ENCODE measurements around the gene BCL2L12. TPM values are rescaled to one million over a fixed set of nuclear protein-coding genes. Genes with fewer than 3 reads are reported as not detected.

BCL2L12 gene
- total and polyA plus RNA-seq, 2 donors (not counting 1 experiment from before 2014, with no cell fraction given) = 19.9 to 22.1 TPM

DNA sequence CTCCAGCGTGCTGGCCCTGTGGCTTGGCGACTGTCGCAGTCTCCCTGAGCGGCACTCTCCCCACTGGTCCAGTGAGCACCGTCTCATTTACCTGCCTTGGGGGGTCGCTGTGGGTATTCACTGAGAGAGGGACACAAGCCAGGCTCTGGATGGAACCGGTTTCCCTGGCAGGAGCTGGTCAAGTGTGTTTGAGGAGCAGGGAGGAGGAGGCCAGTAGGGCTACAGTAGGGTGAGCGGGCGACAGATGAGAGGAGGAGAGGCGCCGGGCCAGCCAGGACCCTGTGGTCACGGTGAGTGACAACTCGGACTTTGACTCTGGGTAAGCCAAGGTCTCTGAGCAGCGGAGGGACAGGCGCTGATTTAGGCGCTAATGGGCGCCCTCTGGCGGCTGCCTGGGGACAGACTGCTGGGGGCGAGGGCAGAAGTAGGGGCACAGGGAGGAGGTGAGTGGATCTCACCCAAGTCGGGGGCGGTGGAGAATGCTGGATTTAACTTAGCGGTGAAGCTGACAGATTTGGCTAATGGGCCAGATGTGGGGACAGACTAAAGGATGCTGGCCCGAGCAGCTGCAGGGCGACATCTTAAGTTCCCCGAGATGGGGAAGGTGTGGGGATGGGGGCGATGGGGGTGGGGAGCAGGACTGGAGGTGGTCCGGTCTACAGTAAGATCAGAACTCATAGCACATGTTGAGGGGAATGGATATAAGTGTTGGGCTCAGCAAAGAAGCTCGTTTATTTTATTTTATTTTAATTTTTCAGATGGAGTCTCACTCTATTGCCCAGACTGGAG is 6.6 kb downstream of the BCL2L12 start:
- TF ChIP-seq EZH2 (IDR thresholded peaks at IDR 0.05; ENCODE audit: borderline replicate concordance, insufficient read depth, low read depth, low read length, poor library complexity, severe bottlenecking) = no peak
- TF ChIP-seq, protein P1, sequence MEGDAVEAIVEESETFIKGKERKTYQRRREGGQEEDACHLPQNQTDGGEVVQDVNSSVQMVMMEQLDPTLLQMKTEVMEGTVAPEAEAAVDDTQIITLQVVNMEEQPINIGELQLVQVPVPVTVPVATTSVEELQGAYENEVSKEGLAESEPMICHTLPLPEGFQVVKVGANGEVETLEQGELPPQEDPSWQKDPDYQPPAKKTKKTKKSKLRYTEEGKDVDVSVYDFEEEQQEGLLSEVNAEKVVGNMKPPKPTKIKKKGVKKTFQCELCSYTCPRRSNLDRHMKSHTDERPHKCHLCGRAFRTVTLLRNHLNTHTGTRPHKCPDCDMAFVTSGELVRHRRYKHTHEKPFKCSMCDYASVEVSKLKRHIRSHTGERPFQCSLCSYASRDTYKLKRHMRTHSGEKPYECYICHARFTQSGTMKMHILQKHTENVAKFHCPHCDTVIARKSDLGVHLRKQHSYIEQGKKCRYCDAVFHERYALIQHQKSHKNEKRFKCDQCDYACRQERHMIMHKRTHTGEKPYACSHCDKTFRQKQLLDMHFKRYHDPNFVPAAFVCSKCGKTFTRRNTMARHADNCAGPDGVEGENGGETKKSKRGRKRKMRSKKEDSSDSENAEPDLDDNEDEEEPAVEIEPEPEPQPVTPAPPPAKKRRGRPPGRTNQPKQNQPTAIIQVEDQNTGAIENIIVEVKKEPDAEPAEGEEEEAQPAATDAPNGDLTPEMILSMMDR (IDR thresholded peaks at IDR 0.05) = peak; percentile 89
- Mint-ChIP-seq H3K4me3 (peak overlapping the region; percentile 60), H3K27ac (peak overlapping the region; percentile 74), H3K9me3 (ENCODE audit: insufficient read depth) (no peaks in the 10 kb centered on the region), H3K4me1 (peaks cover 41% of the 10 kb centered on the region), H3K27me3 (no peaks in the 10 kb centered on the region)
- no peak overlapping the region for H3K27ac ChIP-seq (ENCODE audit: low read length in 2 of 2)
- H3K9ac ChIP-seq (ENCODE audit: low read length) = no peak overlapping the region
- H3K4me3 ChIP-seq (ENCODE audit: control extremely low read depth in 1 of 5, extremely low read depth in 1 of 5, insufficient read depth in 1 of 5, low read depth in 2 of 5, low read length in 4 of 5) = no peak overlapping the region
- ATAC-seq (ENCODE audit: low read depth) (no peak), DNase-seq (peak; percentile 83)
- ChIA-PET CTCF (interaction anchor here (1.0 to 6.5 kb wide), 11 partner anchors 8 to 199 kb away, joined by 3 to 50 read pairs (median 7); partner anchors contain the start of genes FLT3LG, NOSIP, RRAS and SCAF1), POLR2A (interaction anchor here (6.7 kb wide), 1 partner anchor 31 kb away, joined by 53 read pairs; the partner anchor contains the start of genes RRAS and SCAF1)
- intact Hi-C loops (cut with micrococcal nuclease) = loop anchor here (10.0 kb wide), 1 partner anchor 558 kb away; the partner anchor contains the start of genes C19orf73, LIN7B and PPFIA3
- peaks cover 2% of the 10 kb centered on the region for H4K20me1 ChIP-seq (ENCODE audit: control insufficient read depth, insufficient read depth, low read length, poor library complexity, severe bottlenecking)
- H3K36me3 ChIP-seq (replicated peaks in 1 of 2; ENCODE audit: control extremely low read depth in 1 of 2, control insufficient read depth in 1 of 2, extremely low read depth in 1 of 2, insufficient read depth in 2 of 2, low read length in 1 of 2) = no peaks in the 10 kb centered on the region
- peaks cover 8% of the 10 kb centered on the region for H3K79me2 ChIP-seq (ENCODE audit: control insufficient read depth, insufficient read depth, low read length)
- WGBS (ENCODE audit: insufficient coverage) = 33% methylated on average over 24 of the region's 28 CpGs
- H3K4me2 ChIP-seq (replicated peaks; ENCODE audit: low read depth, low read length, poor library complexity, severe bottlenecking) = peak overlapping the region; percentile 65
- no peaks in the 10 kb centered on the region for H3K27me3 ChIP-seq (replicated peaks in 1 of 4; ENCODE audit: control extremely low read depth in 1 of 4, control insufficient read depth in 3 of 4, insufficient read depth in 4 of 4, low read length in 3 of 4)
- H2AFZ ChIP-seq (ENCODE audit: insufficient read depth, low read depth, low read length, poor library complexity, severe bottlenecking) = peak overlapping the region; percentile 70
- peaks cover 16 to 46% of the 10 kb centered on the region in 2 donors for H3K4me1 ChIP-seq (ENCODE audit: control insufficient read depth in 2 of 2, insufficient read depth in 2 of 2, low read length in 2 of 2)
- H3K9me3 ChIP-seq (ENCODE audit: control extremely low read depth in 1 of 3, control insufficient read depth in 2 of 3, insufficient read depth in 1 of 3, low read length in 2 of 3) = peaks cover 0 to 5% (median 0%) of the 10 kb centered on the region in 3 donors

All from B cell (primary cell).